ENCODE data around the gene PRPF8.
"Not testable (repeated sequence)": the region's sequence is repeated elsewhere in the genome, so short reads cannot be mapped to it uniquely, and the experiment has no call there.

PRPF8 gene

GRCh38 chr17:1688405-1688804, 3.7 kb upstream of the PRPF8 start:
- not testable (repeated sequence) for DNase-seq

- DNase-seq: no peak
Observed at GRCh38 chr17:1686086-1686485, 1.4 kb upstream of the PRPF8 start.

- no peak for DNase-seq
Observed at GRCh38 chr17:1683459-1683858, 1.2 kb downstream of the PRPF8 start.

DNA sequence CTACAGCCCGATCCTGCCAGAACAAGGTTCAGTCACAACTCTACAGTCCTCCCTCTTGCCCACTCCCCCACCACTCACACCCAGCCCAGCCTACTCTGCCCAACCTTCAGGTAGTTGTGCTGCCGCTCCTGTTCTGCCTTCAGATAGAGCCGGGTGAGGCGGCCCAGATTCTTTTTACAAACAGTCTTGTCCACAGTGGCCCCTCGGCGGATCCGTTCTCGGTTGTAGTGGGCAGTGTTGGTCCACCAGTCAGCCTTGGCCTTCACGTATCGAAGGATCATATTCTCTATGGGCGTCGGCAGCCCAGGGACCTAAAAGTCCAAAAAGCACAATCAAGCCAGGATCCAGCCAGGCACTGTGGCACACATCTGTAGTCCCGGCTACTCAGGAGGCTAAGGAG, 8.3 kb downstream of the PRPF8 start:
- no peak for DNase-seq

GRCh38 chr17:1673041-1673785, 11.5 kb downstream of the PRPF8 start:
- DNase-seq: peak in 2 of 5 experiments; percentile 14 to 18

DNA sequence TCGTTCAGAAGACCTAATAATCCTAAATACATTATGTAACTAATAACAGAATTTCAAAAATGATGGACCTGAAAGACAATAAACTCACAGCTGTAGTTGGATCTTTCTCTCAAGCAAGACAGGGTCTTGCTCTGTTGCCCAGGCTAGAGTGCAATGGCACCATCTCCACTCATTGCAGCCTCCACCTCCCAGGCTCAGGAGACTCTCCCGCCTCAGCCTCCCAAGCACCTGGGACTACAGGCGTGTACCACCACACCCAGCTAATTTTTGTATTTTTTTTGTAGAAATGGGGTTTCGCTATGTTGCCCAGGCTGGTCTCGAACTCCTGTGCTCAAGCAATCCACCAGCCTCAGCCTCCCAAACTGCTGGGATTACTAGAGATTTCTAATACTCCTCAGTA, 20.7 kb downstream of the PRPF8 start:
- DNase-seq: not testable (repeated sequence)

- DNase-seq: no peak
Observed at GRCh38 chr17:1661045-1661444, 23.6 kb downstream of the PRPF8 start.

- no peak for DNase-seq
Observed at GRCh38 chr17:1658100-1658499, 26.6 kb downstream of the PRPF8 start.

GRCh38 chr17:1653735-1654134, 30.9 kb downstream of the PRPF8 start:
- DNase-seq: no peak

GRCh38 chr17:1652794-1653193, 31.9 kb downstream of the PRPF8 start:
- not testable (repeated sequence) for DNase-seq

DNA sequence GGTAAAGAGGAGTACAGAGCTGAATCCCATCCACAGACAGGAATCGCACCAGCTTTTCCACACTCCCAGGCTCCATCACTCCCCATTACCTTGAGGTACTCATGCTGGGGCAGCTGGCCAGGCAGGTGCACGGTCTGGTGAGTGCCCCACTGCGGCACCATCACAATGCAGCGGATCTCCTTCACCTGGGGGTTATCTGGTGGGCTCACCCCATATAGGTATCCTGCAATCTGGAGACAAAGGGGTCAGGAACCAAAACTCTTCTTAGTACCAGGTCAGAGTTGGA, 33.2 kb downstream of the PRPF8 start:
- no peak for DNase-seq

DNA sequence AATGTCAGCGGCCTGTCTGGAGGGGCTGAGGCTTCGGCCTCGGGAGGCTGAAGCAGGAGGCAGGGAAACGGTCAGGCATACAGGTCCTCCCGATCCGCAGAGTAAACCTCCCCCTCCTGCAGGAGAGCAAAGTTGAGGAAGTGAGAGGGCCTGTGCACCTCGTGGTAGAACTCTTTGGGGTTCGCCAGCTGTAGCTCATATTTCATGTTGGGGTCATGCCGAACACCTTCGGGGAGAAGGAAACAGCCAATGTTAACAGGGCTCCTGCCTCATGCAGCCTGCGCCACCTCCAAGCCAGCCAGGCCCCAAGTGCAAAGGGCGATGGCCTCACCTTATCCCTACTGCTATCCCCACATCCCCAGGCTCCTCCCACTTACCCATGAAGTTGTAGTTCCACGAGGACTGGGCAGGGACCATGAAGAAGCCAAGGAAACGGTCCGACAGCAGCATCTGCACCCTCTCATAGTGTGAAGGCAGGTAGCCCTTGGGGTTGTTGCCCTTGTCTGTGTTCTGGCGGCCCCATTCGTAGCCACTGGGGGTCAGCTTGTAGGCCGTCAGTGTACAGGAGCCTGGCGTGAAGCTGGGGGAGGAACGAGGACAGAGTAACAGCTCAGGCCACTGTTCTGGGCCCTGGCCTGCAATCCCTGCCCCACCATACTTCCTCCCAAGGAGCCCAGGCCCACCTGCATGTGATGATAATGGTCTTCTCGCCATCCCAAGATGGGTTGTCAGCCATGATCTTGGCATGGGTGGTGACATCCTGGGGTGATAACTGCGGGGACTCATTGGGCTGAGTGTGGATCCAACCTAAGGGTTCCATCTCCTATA, 33.7 kb downstream of the PRPF8 start:
- DNase-seq: no peak

- no peak for DNase-seq
Observed at GRCh38 chr17:1649844-1650501, 34.7 kb downstream of the PRPF8 start, which contains the start of gene RILP. Gene RILP (minus strand): TSS chr17:1649866. CDS start chr17:1649804, 62 bp downstream.

GRCh38 chr17:1648963-1649843, 35.5 kb downstream of the PRPF8 start:
- peak; percentile 88 to 93 (median 93) for DNase-seq

DNA sequence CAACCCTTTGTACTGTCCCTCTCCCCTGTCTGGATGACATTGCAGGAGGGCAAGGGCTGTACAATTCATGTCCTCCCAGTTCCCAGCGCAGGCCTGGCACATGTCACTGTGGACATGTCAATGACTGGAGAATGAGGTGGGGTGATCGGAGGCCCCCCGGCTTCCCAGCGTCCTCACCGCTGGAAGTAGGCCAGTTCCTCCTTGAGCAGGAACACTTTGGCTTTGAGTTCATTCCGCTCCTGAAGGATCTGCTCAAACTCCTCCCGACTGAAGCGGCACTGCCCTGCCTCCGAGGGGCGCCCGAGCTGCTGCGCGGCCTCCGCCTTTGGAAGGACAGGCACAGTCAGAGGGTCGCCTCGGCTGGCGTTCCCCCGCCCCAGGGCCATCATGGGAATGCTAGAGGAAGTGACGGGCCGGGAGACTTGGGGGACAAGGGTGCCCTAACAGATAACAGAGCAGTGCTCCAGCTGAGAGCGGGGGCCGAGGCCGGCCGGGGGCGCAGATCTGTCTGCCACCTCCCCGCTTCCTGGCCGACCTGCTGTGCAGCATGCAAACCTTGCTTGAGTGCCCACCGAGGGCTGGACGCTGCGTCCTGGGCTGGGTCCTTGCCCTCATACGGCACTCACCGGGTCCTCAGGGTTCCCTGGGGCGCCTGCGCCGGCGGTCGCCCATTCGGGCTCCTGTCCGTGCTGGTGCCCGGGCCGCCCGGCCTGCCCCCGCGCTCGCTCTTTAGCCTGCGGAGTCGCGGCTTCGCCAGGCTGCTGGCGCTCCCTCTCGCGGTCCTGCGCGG, 36.3 kb downstream of the PRPF8 start:
- DNase-seq: no peak

DNA sequence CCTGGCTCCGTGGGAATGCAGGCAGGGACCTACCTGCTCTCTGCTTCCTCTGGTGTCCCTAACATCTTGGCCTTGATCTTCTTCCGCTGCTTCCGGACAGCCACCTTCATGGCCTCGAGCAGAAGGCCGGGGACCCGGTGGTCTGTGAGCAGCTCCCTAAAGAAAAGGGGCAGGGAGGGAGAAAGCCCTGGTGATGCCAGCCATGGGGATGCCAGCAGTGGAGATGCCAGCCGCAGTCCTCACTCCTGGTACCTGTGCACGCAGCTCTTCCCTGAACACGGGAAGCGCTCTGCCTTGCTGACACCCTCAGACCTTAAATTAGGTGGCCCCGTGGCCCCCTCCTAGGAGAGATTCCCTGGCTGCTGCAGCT, 36.9 kb downstream of the PRPF8 start:
- no peak for DNase-seq

- no peak for DNase-seq
Observed at GRCh38 chr17:1646199-1646875, 38.3 kb downstream of the PRPF8 start.

DNA sequence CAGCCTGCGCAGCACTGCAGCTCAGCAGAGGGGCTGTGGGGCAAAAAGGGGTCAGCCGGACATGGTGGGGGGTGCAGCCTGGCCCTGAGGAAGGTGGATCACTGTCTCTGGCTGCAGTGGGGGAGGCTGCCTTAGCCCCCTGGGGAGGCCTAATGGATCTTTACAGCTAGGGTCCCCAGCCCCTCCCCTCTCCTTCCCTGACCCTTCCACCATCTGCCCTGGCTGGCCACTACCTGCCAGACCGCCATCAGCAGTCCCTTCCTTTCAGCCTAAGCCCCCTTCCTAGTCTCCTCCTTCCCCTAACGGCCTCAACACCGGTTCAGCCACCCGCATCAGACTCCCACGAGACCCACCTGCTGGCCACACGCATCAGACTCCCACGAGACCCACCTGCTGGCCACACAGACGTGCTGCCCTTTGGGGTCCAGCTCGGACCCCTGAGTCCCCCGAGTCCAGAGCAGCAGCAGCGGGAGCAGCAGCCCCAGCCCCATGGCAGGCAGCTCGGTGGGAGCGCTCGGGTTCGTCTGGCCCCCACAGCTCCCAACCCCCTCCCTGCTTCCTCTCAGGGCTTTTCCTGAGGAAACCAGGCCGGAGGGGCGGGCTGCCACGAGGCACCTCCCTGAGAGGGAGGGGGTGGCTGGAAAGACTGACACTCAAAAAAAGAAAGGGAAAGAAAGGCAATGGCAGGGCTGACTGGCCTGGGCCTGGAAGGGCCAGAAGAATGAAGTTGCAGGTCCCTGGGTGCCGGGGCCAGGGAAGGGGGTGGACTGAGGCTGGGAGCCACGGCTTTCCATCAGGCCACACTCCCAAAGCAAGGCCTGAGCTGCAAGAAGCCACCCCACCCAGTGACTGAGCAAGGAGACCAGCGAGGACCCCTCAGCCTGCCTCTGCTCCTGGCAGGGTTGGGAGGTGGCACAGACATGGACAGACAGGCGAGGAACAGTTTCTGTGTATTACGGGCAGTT, 39.2 kb downstream of the PRPF8 start, which contains the start of gene SCARF1:
Gene SCARF1, minus strand, starts transcription at position 526 of the 965 bp plus-strand sequence. Its CDS starts 35 bp downstream, at position 491.
- no peak for DNase-seq

DNA sequence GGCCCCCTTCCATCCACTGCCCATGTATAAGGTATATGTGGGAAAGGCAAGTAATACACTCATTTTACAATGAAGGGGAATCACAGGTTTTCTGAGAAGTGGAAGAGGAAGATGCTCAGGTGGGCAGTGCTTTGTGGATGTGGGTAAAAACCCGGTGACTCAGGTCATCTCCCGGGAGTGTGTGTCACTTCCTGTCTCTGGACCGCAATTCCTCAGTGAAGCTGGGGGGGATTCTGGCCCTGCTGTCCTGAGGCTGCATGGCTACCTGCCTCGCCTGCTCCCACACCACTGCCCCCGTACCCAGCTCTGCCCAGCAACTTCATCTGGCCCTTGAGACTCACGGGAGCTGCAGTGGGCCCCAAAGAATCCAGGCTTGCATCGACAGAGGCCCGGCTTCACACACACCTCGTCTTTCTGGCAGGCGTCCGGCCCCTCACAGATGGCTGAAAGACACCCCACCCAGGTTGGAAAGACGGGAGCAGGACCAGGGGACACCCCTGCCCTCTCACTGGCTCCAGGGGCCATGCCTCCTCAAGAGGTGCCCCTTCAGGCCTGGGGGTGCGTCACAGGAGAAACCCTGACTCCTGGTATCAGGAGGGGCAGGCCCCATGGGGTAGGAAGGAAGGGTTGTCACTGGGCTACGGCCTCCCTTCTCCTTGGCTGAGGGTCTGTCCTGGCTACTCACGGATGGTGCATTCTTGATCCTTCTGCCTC, 40.0 kb downstream of the PRPF8 start:
- no peak for DNase-seq
